ENCODE results near the gene THPO.

DNA sequence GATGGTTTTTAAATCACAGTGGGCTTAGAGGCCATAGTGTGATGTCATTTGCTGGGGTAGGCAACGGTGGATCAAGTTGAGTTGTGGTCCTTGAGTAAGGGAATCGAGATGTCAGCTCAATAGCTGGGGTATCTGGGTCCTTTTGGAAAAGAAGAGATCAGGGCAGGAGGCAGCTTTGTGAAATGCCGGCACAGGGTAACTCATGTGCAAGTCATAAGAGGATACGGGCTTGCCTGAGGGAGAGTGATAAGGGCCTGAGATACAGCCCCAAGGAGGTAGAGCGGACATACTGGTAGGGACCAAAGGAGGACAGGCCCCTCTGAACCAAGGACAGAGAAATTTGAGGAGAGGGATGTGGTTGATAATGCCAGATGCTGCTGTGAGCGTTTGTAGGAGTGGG, 44.8 kb downstream of the THPO start:
- TF ChIP-seq, protein P1, sequence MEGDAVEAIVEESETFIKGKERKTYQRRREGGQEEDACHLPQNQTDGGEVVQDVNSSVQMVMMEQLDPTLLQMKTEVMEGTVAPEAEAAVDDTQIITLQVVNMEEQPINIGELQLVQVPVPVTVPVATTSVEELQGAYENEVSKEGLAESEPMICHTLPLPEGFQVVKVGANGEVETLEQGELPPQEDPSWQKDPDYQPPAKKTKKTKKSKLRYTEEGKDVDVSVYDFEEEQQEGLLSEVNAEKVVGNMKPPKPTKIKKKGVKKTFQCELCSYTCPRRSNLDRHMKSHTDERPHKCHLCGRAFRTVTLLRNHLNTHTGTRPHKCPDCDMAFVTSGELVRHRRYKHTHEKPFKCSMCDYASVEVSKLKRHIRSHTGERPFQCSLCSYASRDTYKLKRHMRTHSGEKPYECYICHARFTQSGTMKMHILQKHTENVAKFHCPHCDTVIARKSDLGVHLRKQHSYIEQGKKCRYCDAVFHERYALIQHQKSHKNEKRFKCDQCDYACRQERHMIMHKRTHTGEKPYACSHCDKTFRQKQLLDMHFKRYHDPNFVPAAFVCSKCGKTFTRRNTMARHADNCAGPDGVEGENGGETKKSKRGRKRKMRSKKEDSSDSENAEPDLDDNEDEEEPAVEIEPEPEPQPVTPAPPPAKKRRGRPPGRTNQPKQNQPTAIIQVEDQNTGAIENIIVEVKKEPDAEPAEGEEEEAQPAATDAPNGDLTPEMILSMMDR (IDR thresholded peaks at IDR 0.05), result no peak
- no peak for TF ChIP-seq EZH2 (IDR thresholded peaks at IDR 0.05; ENCODE audit: borderline replicate concordance, insufficient read depth, low read depth, low read length, poor library complexity, severe bottlenecking)
